ENCODE results near the gene TUBA8.
"Not testable (repeated sequence)": the region's sequence is repeated elsewhere in the genome, so short reads cannot be mapped to it uniquely, and the experiment has no call there.

The TUBA8 gene

GRCh38 chr22:18119409-18120110, 9.0 kb downstream of the TUBA8 start:
- Histone ChIP-seq H3K4me1 (ENCODE audit: insufficient read depth, low read length) (peaks cover 3% of the 10 kb centered on the region; the same call in 1 of the 2 replicates), H3K36me3 (ENCODE audit: insufficient read depth, low read length) (no peaks in the 10 kb centered on the region), H3K9ac (ENCODE audit: low read depth, low read length) (no peak overlapping the region), H3K9me3 (ENCODE audit: control insufficient read depth, insufficient read depth, low read length) (no peaks in the 10 kb centered on the region)

- Histone ChIP-seq H3K36me3 (ENCODE audit: insufficient read depth, low read length) (no peaks in the 10 kb centered on the region), H3K9me3 (ENCODE audit: control insufficient read depth, insufficient read depth, low read length) (no peaks in the 10 kb centered on the region), H3K9ac (ENCODE audit: low read depth, low read length) (no peak overlapping the region), H3K4me1 (ENCODE audit: insufficient read depth, low read length) (peaks cover 3% of the 10 kb centered on the region; the same call in 1 of the 2 replicates)
These were observed 10.2 kb downstream of the TUBA8 start for GRCh38 chr22:18120857-18121256.

- Histone ChIP-seq H3K4me1 (ENCODE audit: insufficient read depth, low read length) (peaks cover 3% of the 10 kb centered on the region; the same call in 1 of the 2 replicates), H3K9me3 (ENCODE audit: control insufficient read depth, insufficient read depth, low read length) (no peaks in the 10 kb centered on the region), H3K9ac (ENCODE audit: low read depth, low read length) (no peak overlapping the region), H3K36me3 (ENCODE audit: insufficient read depth, low read length) (no peaks in the 10 kb centered on the region)
These were observed 10.9 kb downstream of the TUBA8 start for GRCh38 chr22:18121506-18121905.

- Histone ChIP-seq H3K9me3 (ENCODE audit: control insufficient read depth, insufficient read depth, low read length) (no peaks in the 10 kb centered on the region), H3K9ac (ENCODE audit: low read depth, low read length) (no peak overlapping the region), H3K36me3 (ENCODE audit: insufficient read depth, low read length) (no peaks in the 10 kb centered on the region), H3K4me1 (ENCODE audit: insufficient read depth, low read length) (peaks cover 3% of the 10 kb centered on the region; the same call in 1 of the 2 replicates)
These were observed 11.4 kb downstream of the TUBA8 start for GRCh38 chr22:18121954-18122554.

- H3K36me3 ChIP-seq (ENCODE audit: insufficient read depth, low read length); H3K4me1 ChIP-seq (ENCODE audit: insufficient read depth, low read length); H3K9me3 ChIP-seq (ENCODE audit: control insufficient read depth, insufficient read depth, low read length): not testable (repeated sequence)
These were observed 12.9 kb downstream of the TUBA8 start for GRCh38 chr22:18123476-18124025.

GRCh38 chr22:18126606-18127005, 16.0 kb downstream of the TUBA8 start:
- Histone ChIP-seq H3K36me3 (ENCODE audit: insufficient read depth, low read length) (no peaks in the 10 kb centered on the region), H3K4me1 (ENCODE audit: insufficient read depth, low read length) (peaks cover 3% of the 10 kb centered on the region; the same call in 1 of the 2 replicates), H3K9ac (ENCODE audit: low read depth, low read length) (no peak overlapping the region), H3K9me3 (ENCODE audit: control insufficient read depth, insufficient read depth, low read length) (no peaks in the 10 kb centered on the region)

More at GRCh38 chr22:18123476-18124025, 12.9 kb downstream of the TUBA8 start:
- H3K9ac ChIP-seq (ENCODE audit: low read depth, low read length) = not testable (repeated sequence)

- no peaks in the 10 kb centered on the region for H3K9me3 ChIP-seq (ENCODE audit: control insufficient read depth, insufficient read depth, low read length)
- H3K9ac ChIP-seq (ENCODE audit: low read depth, low read length) = no peak overlapping the region
- no peaks in the 10 kb centered on the region for H3K4me1 ChIP-seq (ENCODE audit: insufficient read depth, low read length)
- no peaks in the 10 kb centered on the region for H3K36me3 ChIP-seq (ENCODE audit: insufficient read depth, low read length)
These were observed 19.4 kb downstream of the TUBA8 start for GRCh38 chr22:18130018-18130417.

GRCh38 chr22:18130699-18131429, 20.3 kb downstream of the TUBA8 start:
- Histone ChIP-seq H3K9ac (ENCODE audit: low read depth, low read length) (no peak overlapping the region), H3K36me3 (ENCODE audit: insufficient read depth, low read length) (no peaks in the 10 kb centered on the region), H3K9me3 (ENCODE audit: control insufficient read depth, insufficient read depth, low read length) (no peaks in the 10 kb centered on the region), H3K4me1 (ENCODE audit: insufficient read depth, low read length) (no peaks in the 10 kb centered on the region)

GRCh38 chr22:18133452-18133851, 22.8 kb downstream of the TUBA8 start:
- Histone ChIP-seq H3K4me1 (ENCODE audit: insufficient read depth, low read length) (no peaks in the 10 kb centered on the region), H3K9me3 (ENCODE audit: control insufficient read depth, insufficient read depth, low read length) (no peaks in the 10 kb centered on the region), H3K36me3 (ENCODE audit: insufficient read depth, low read length) (no peaks in the 10 kb centered on the region), H3K9ac (ENCODE audit: low read depth, low read length) (no peak overlapping the region)

- Histone ChIP-seq H3K9ac (ENCODE audit: low read depth, low read length) (no peak overlapping the region), H3K9me3 (ENCODE audit: control insufficient read depth, insufficient read depth, low read length) (no peaks in the 10 kb centered on the region), H3K36me3 (ENCODE audit: insufficient read depth, low read length) (no peaks in the 10 kb centered on the region)
These were observed 26.1 kb downstream of the TUBA8 start for GRCh38 chr22:18136563-18137320.

GRCh38 chr22:18141004-18141403, 30.4 kb downstream of the TUBA8 start:
- H3K9ac ChIP-seq (ENCODE audit: low read depth, low read length); H3K9me3 ChIP-seq (ENCODE audit: control insufficient read depth, insufficient read depth, low read length); H3K4me1 ChIP-seq (ENCODE audit: insufficient read depth, low read length); H3K36me3 ChIP-seq (ENCODE audit: insufficient read depth, low read length): not testable (repeated sequence)

More at GRCh38 chr22:18136563-18137320, 26.1 kb downstream of the TUBA8 start:
- H3K4me1 ChIP-seq (ENCODE audit: insufficient read depth, low read length) = no peaks in the 10 kb centered on the region

- H3K4me1 ChIP-seq (ENCODE audit: insufficient read depth, low read length) = no peaks in the 10 kb centered on the region
- H3K36me3 ChIP-seq (ENCODE audit: insufficient read depth, low read length) = no peaks in the 10 kb centered on the region
- no peak overlapping the region for H3K9ac ChIP-seq (ENCODE audit: low read depth, low read length)
- no peaks in the 10 kb centered on the region for H3K9me3 ChIP-seq (ENCODE audit: control insufficient read depth, insufficient read depth, low read length)
These were observed 33.5 kb downstream of the TUBA8 start for GRCh38 chr22:18144105-18144504.

GRCh38 chr22:18145676-18146388, 35.2 kb downstream of the TUBA8 start:
- H3K9ac ChIP-seq (ENCODE audit: low read depth, low read length) = no peak overlapping the region
- H3K4me1 ChIP-seq (ENCODE audit: insufficient read depth, low read length) = no peaks in the 10 kb centered on the region
- H3K36me3 ChIP-seq (ENCODE audit: insufficient read depth, low read length) = no peaks in the 10 kb centered on the region
- no peaks in the 10 kb centered on the region for H3K9me3 ChIP-seq (ENCODE audit: control insufficient read depth, insufficient read depth, low read length)
